ENCODE results near the gene MUC2.

MUC2 gene

GRCh38 chr11:1089738-1090599 is 15.3 kb downstream of the MUC2 start:
- DNase-seq: no peak

GRCh38 chr11:1090600-1091331 is 16.1 kb downstream of the MUC2 start:
- no peak for DNase-seq

DNA sequence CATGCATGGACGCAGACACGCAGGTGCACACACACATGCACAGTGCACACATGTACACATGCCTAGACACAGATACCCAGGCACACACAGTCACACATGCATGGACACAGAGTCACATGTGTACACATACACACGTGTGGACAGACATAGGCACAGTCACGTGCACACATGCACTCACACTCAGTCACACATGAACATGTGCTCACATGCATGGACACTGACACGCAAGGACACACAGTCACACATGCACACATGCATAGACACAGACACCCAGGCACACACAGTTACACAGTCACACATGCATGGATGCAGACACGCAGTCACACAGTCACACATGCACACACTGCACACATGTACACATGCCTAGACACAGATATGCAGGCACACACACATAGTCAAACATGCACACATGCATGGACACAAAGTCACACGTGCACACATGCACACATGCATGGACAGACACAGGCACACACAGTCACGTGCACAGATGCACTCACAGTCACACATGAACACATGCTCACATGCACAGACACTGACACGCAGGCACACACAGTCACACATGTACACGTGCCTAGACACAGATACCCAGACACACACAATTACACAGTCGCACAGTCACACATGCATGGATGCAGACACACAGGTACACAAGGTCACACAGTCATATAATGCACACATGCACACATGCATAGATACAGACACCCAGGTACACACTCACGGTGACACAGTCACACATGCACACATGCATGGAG is 16.8 kb downstream of the MUC2 start:
- no peak for DNase-seq

DNA sequence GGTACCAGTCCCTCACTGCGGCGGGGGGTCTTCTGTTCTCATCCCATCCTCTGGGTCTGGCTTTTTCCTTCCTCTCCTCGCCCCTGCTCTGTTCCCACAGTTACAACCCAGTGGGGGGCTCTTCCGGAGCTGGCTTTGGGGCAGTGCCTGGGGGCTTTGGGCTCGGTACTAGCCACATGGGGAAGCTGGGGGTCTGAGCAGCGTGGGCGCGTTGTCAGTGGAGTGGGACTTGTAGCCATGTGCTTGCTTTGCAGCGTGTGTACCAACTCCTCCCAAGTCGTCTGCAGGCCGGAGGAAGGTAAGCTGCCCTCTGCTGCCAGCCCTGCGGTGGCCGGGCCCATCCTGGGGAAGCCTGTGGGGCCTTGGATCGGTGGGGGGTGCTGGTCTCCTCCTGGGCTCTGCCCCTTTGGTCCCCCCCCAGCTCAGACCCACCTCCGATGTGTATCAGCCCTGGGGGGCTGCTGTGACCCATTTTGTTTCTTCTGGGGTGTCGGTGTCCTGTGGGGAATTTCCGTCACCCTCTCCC is 17.5 kb downstream of the MUC2 start:
- DNase-seq: no peak

DNA sequence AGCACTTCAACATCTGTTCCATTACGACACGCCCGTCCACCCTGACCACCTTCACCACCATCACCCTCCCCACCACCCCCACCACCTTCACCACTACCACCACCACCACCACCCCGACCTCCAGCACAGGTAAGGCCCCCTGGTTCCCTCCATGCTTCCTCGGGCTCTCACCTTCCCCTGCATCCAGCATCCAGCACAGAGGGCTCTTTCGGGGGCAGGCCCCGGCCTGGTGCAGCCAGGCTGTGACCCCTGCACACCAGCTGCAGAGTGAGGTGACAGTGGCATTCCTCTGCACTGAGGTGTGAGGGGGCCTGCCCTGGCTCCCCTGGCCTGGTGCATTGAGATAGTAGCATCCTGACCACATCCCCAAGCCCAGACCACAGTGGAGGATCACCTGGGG is 18.2 kb downstream of the MUC2 start:
- DNase-seq: no peak

GRCh38 chr11:1099519-1100355 is 25.1 kb downstream of the MUC2 start:
- DNase-seq: no peak

DNA sequence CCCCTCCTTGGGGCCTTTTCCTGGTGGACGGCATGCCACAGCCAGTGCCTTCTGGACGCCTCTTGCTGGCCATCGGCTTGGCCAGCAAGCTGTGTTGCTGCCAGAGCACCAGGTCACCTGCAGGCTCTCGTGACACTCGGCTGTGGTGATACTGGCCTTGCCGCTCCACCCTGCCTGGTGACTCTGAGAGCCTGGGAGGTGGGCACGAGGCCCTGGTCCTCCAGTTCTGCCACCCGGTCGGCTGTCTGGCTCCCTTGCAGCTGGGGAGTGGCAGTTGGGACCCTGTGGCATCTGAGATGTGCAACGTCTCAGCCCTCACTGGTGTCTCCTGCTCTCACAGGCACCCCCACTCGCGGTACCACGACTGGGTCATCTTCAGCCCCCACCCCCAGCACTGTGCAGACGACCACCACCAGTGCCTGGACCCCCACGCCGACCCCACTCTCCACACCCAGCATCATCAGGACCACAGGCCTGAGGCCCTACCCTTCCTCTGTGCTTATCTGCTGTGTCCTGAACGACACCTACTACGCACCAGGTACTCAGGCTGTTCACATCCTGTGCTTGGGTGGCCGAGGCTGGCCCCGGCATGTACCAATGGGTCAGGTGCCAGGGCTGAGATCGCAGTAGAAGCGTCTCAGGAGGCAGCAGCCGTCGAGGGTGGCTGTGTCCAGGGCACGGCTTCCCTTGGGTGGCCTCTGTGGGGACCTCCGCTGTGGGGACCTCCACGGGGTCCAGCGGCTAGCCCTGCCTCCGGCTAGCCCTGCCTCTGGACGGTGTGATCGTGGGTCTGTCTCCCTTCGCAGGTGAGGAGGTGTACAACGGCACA is 26.0 kb downstream of the MUC2 start:
- no peak for DNase-seq

- no peak for DNase-seq
Observed at GRCh38 chr11:1101318-1102089, 26.8 kb downstream of the MUC2 start.

DNA sequence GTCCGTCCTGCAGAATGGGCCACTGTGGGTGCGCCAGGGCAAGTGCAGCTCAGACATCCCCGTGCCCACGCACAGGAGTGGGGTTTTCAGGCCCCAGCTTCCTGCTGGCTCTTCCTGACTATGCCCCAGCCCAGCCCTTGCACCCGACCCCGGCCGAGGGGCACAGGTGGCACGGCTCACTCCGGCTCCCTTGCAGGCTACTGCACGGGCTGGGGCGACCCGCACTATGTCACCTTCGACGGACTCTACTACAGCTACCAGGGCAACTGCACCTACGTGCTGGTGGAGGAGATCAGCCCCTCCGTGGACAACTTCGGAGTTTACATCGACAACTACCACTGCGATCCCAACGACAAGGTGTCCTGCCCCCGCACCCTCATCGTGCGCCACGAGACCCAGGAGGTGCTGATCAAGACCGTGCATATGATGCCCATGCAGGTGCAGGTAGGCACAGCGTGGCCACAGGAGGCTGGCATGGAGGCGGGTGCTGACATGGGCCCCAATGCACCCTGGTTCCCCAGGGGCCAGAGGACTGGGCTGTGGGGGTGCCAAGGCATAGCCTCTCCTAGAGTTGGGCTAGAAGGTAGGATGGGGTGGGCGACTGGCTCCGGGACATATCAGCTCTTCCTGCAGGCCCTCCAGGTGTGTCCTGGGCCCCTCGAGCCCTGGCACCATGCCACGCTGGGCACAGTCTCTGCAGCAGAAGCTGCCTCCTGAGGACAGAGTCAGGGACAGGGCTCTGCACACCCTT is 27.7 kb downstream of the MUC2 start:
- no peak for DNase-seq

DNA sequence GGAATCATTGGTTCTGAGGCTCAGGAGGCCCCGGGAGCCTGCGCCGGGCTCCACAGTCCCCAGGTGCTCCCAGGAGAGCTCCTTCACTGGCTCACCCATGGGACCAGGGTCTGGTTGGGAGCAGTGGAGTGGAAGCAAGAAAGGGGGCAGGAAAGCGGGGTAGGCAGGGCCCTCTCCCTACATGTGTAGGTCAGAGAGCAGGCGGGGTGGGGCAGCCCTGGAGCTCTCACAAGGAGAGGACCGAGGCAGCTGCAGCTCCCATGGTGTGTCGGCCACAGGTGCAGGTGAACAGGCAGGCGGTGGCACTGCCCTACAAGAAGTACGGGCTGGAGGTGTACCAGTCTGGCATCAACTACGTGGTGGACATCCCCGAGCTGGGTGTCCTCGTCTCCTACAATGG is 28.3 kb downstream of the MUC2 start:
- no peak for DNase-seq

DNA sequence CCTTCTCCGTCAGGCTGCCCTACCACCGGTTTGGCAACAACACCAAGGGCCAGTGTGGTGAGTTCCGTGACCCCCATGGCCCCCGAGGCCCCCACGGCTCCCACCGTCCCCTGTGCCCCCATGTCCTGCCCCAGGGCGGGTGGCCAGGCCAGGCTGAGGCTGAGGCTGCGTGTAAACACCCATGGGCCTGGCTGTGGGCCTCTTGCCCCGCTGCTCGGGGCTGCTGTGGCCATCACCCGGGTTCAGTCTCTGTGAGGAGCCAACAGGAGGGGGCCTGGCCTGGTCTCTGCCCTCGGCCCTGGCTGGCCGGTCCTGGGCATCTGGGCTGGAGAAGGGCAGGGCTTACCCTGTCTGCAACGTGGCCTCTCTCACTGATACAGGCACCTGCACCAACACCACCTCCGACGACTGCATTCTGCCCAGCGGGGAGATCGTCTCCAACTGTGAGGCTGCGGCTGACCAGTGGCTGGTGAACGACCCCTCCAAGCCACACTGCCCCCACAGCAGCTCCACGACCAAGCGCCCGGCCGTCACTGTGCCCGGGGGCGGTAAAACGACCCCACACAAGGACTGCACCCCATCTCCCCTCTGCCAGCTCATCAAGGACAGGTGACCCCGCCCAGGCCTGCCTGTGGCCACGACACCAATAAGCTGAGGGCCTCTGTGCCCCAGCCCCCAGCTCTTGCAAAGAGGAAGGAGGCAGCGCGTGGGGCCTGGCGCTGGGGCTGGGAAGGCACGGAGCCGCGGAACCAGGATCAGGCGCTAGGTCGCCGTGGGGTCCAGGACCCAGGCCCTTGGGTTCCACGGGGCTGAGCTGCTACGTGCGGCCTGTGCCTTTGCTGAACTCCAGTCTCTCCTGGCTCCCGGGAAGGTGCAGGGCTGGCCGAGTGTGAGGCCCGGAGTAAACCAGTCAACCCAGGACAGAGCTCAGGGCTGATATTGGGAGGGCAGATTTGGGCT is 29.0 kb downstream of the MUC2 start:
- DNase-seq: no peak

GRCh38 chr11:1104411-1105182 is 29.9 kb downstream of the MUC2 start:
- DNase-seq: no peak

- DNase-seq: no peak
Observed at GRCh38 chr11:1105183-1105565, 30.5 kb downstream of the MUC2 start.

- DNase-seq: no peak
Observed at GRCh38 chr11:1106387-1106786, 31.7 kb downstream of the MUC2 start.

DNA sequence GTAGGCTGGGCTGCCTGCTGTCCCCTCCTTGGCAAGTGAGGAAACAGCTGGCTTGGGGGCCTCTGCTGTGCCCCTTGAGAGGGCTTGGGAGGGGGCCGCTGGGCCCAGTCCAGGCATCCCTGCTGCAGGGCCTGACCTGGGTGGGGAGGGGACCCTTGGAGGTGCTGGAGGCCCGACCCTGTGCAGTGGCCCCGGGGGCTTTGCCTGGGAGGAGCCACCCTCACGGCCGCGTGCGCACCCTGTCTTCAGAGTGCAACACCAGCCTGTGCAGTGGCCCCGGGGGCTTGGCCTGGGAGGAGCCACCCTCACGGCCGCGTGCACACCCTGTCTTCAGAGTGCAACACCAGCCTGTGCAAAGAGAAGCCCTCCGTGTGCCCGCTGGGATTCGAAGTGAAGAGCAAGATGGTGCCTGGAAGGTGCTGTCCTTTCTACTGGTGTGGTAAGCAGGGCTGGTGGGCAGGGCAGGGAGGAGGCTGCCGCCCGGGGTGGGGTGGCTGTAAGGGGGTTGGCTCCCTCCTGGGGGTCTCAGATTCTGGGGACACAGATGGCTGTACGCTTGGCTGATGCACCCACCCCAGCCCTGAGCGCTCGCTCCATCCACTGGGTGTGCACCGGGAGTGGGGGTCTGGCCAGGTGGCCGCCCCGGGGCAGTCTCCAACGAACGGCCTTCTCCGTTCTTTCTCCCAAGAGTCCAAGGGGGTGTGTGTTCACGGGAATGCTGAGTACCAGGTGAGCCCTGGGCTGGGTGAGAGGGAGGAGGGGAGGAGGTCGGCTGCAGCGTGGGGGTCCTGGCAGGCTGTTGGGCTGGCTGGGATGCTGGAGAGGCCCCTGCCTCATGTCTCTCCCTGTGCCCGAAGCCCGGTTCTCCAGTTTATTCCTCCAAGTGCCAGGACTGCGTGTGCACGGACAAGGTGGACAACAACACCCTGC is 32.9 kb downstream of the MUC2 start:
- no peak for DNase-seq

DNA sequence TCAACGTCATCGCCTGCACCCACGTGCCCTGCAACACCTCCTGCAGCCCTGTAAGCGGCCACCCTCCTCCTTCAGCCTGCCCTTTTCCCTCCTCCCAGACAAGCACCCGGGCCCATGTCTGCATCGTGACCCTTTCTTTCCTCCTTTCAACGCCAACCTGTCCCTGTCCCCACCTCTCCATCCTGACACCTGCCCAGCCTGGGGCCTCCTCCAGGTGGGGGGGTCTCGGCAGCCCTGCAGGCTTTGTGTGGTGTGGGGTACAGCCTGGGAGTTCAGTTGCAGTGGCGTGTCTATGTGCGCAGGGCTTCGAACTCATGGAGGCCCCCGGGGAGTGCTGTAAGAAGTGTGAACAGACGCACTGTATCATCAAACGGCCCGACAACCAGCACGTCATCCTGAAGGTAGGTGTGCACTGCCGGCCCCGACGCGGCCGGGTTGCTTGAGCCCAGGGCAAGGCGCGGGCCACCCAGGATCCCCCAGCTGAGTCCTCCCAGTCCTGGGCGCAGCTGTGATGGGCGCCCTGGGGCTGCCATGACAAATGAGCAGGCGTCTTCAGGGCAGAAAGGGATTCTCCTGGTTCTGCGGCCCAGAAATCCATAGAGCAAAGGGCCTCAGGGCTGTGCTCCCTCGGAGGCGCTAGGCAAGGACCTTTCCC is 33.7 kb downstream of the MUC2 start:
- no peak for DNase-seq

Data from stimulated activated CD4-positive, alpha-beta T cell treated with anti-CD3 and anti-CD28 coated beads, Interleukin-12 subunit alpha, Interleukin-12 subunit beta, amount 100 ng/mL, for 4 hours (primary cell).